Raji (cell line): ENCODE results near the gene PIAS4.

Source experiments
- POLR2A ChIP-seq: IDR thresholded peaks from 2 replicates; pipeline ENCODE4 v1.6.1; 2011; ENCODE audit warnings: low read depth, low read length, control low read depth; ENCODE audit not compliant: insufficient read depth

PIAS4 gene

GRCh38 chr19:4007021-4007835 is at the start of gene PIAS4:
TSS of gene PIAS4 (plus strand) at chr19:4007736. CDS start at chr19:4007761, 25 bp downstream.
- TF ChIP-seq POLR2A: peak; percentile 91

GRCh38 chr19:3958836-3959765 is 48.4 kb upstream of the PIAS4 start:
- TF ChIP-seq POLR2A: no peak

GRCh38 chr19:3959766-3960131 is 47.8 kb upstream of the PIAS4 start:
- no peak for TF ChIP-seq POLR2A

GRCh38 chr19:3961007-3961406 is 46.5 kb upstream of the PIAS4 start:
- no peak for TF ChIP-seq POLR2A

GRCh38 chr19:3963458-3964255 is 43.9 kb upstream of the PIAS4 start:
- TF ChIP-seq POLR2A: no peak

GRCh38 chr19:3964256-3965194 is 43.0 kb upstream of the PIAS4 start:
- no peak for TF ChIP-seq POLR2A

- TF ChIP-seq POLR2A: no peak
These were observed 41.2 kb upstream of the PIAS4 start for GRCh38 chr19:3966051-3967017.

- no peak for TF ChIP-seq POLR2A
These were observed 38.7 kb upstream of the PIAS4 start for GRCh38 chr19:3968556-3969434.

GRCh38 chr19:3969435-3970312 is 37.9 kb upstream of the PIAS4 start:
- no peak for TF ChIP-seq POLR2A

GRCh38 chr19:3970313-3970807 is 37.2 kb upstream of the PIAS4 start:
- TF ChIP-seq POLR2A: no peak
